Stimulated activated CD8-positive, alpha-beta memory T cell treated with anti-CD3 and anti-CD28 coated beads, Interleukin-7, amount 100 ng/mL, for 1 hour (primary cell): ENCODE results near the gene ZMAT5.

Experiments
- DNase-seq, 2 donors: peaks; one replicate each; pipeline ENCODE4 v3.0.0-alpha.2; 2020; ENCODE audit warnings: low read depth in 2 of 2

Gene ZMAT5

DNA sequence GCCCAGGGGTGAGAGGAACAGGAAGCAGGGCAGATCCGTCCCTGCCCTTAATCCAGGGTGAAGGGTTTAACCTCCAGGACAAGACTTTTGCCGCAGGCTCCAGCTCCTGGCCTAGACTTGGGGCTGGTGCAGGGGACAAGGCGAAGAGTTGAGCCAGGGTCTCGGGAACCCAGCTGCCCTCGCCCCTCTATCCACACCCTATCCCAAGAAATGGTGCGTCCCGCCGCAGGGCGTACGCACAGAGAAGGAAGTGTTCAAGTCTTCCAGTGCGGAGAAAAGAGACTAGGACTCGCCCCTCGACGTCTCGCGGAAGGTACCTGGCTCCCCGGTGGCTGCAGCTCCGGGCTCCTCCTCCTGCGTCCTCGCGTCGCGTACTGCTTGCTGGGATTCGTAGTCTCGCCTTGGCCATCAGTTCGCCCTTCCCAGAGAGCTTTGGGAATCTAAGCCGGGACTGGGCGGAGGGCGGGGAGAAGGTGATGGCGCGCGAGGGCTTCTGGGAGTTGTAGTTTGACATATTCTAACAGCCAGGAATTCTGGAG lies at the start of gene ZMAT5:
TSS of gene ZMAT5 (minus strand) at position 376 of the 539 bp plus-strand sequence. CDS start 18,463 bp downstream, outside the sequence.
- DNase-seq: peak; percentile 76 to 79

GRCh38 chr22:29816539-29816938 lies 49.7 kb upstream of the ZMAT5 start:
- DNase-seq: no peak

DNA sequence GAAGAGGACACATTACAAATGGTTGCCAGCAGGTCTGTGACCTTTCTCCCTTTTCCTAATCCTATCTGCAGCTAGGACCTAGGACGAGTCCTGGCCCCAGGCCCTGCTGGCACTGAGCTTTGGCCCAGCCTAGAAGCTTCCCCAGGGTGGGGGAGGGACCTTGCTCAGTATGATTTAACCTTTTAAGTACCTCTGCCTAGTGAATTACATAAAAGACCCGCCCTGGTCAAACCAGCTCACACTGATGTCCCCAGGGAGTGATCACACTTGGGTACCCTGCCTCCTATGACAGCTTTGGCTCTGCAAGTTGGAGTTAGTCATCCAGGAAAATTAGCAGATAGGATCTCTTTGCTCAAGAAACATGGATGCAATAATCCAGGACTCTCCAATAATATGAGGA lies 49.3 kb upstream of the ZMAT5 start:
- DNase-seq: no peak

- no peak for DNase-seq
These were observed 48.8 kb upstream of the ZMAT5 start for GRCh38 chr22:29815580-29815979.

GRCh38 chr22:29814003-29814402 lies 47.2 kb upstream of the ZMAT5 start:
- no peak for DNase-seq

GRCh38 chr22:29813563-29813962 lies 46.8 kb upstream of the ZMAT5 start:
- DNase-seq: no peak

GRCh38 chr22:29813126-29813525 lies 46.3 kb upstream of the ZMAT5 start:
- DNase-seq: no peak

- no peak for DNase-seq
These were observed 44.6 kb upstream of the ZMAT5 start for GRCh38 chr22:29811377-29811776.

DNA sequence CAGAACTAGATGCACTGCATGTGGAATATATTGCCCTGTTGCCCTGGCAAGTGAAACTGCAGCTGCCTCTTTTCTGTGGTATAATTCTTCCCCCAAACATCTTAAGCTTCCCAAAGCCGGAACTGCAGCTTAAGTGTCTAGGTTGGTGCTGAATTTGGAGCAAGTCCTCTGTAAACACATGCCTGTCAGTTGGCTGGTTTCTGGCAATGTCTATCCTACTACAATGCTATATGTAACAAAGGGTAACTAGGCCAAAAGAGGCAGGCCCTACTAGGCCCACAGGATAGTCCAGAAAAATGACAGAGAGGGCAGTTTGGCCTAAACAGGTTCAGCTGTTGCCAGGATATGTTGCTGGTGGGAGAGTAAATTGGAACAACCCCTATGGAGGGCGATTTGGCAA lies 43.4 kb upstream of the ZMAT5 start:
- no peak for DNase-seq

DNA sequence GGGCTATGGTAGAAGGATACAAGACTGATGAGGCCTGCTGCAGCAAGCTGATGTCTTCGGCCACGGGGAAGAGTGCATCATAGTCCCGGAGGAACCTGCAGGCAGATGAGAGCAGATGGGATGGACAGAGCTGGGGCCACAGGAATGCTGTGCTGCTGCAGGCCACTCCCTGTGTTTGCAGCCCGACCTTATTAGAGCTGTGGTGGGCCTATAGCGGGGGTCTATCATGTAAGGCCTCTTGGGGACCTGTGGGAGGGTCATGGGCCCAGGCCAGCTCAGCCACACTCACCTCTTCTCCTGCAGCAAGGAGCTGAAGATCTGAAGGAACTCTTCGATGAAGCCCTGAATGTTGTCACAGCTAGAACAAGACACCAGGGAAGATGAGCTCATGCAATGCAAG lies 39.4 kb upstream of the ZMAT5 start:
- no peak for DNase-seq

DNA sequence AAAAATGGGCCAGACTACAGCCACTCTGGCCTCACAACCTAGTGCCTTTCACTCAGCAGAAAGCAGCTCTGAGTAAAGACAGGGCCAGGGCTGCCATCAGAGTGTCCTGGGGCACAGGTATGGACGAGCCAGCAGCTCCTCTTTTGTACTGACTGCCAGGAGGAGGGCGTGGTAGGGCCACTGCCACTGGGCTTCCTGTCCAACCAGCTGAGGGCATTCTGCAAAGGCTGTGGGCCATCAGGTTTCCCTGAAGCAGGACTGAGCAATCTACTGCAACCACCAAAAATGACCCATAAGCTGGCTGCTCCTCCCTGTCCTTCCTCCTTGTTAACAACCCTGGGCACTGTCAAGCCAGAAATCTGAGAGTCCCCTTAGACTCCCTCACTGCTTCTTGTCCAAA lies 38.2 kb upstream of the ZMAT5 start:
- DNase-seq: no peak

DNA sequence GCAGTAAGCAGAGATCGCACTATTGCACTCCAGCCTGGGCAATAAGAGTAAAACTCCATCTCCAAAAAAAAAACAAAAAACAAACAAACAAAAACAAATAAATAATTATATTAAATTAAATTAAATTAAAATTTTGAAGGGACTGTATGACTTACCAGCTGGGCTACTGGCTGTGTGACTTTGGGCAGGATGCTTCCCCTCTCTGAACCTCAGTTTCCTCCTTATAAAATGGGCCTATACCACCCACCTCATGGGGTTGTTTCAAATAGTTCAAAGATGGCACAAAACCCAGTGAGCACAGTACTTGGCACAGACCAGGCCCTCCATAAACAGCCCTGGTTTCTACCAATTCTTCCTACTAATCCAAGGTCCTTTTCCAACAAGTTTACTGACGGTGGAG lies 36.4 kb upstream of the ZMAT5 start:
- DNase-seq: no peak

GRCh38 chr22:29801796-29802195 lies 35.0 kb upstream of the ZMAT5 start:
- DNase-seq: no peak

GRCh38 chr22:29801153-29801552 lies 34.3 kb upstream of the ZMAT5 start:
- DNase-seq: no peak

GRCh38 chr22:29799217-29799680 lies 32.4 kb upstream of the ZMAT5 start:
- no peak for DNase-seq

GRCh38 chr22:29798801-29799200 lies 32.0 kb upstream of the ZMAT5 start:
- DNase-seq: no peak

DNA sequence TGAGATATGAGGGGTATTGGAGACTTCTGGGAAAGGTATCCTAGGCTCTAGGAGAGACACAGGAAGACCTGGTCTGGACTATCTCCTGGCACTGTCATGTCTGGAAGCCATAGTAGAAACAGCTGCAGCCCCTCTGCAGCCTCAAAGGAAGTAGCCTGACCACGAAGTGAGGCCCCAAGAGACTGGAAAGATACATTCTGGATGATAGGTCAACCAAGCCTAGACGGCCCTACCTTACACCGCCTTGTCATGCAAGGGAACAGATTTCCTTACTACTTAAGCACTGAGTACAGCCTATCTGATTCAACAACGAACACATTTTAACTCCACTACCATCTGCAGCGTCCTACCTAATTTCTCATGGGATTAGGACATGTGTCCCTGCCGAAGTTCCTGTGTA lies 31.5 kb upstream of the ZMAT5 start:
- DNase-seq: no peak

GRCh38 chr22:29797351-29797750 lies 30.5 kb upstream of the ZMAT5 start:
- no peak for DNase-seq

GRCh38 chr22:29795663-29796062 lies 28.9 kb upstream of the ZMAT5 start:
- no peak for DNase-seq

DNA sequence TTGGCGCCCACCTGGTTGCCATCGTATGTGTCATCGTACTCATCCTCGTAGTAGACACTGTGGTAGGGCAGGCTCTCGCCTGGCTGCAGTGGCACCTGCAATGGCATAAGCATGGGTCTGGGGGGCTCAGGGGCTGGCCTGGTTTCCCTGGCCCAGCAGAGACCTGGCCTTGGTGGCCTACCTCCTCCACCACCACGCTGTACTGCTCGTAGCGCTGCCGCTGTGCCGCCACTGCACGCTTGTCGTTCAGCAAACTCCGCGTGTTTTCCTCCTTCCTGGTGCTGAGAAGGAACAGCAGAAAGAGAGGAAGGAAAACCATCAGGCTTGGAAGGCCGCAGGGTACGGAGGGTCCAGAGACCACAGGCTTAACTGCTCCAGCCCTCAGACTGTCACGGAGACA lies 26.6 kb upstream of the ZMAT5 start:
- no peak for DNase-seq

- no peak for DNase-seq
These were observed 23.3 kb upstream of the ZMAT5 start for GRCh38 chr22:29790061-29790460.

GRCh38 chr22:29788339-29789279 lies 21.8 kb upstream of the ZMAT5 start:
- no peak for DNase-seq

- DNase-seq: no peak
These were observed 20.7 kb upstream of the ZMAT5 start for GRCh38 chr22:29787371-29787980.
